IMR-90 (cell line): Measurements from ENCODE around the gene ITM2B.
A peak's percentile ranks its signal among the peaks of the same experiment; 100 is the strongest.

Experiments used
- BHLHE40 ChIP-seq: fragments of 150-350 bp; IDR thresholded peaks from 2 replicates; pipeline ENCODE4 v1.6.1; 2016; ENCODE audit warnings: mild to moderate bottlenecking, low read depth, low read length
- CEBPB ChIP-seq: IDR thresholded peaks from 2 replicates; pipeline ENCODE4 v1.6.1; 2012; ENCODE audit warnings: low read depth, low read length, improper control_type of control experiment
- CTCF ChIP-seq: conservative IDR thresholded peaks from 2 replicates; pipeline ENCODE4 v1.5.1; 2012; ENCODE audit warnings: mild to moderate bottlenecking, low read depth, low read length, improper control_type of control experiment
- ELK1 ChIP-seq: fragments of 150-350 bp; IDR thresholded peaks from 2 replicates; pipeline ENCODE4 v1.6.1; 2016; ENCODE audit warnings: low read depth, mild to moderate bottlenecking, low read length, moderate library complexity, borderline replicate concordance
- MAFK ChIP-seq: IDR thresholded peaks from 2 replicates; pipeline ENCODE4 v1.6.1; 2012; ENCODE audit warnings: low read depth, low read length, improper control_type of control experiment
- NFE2L2 ChIP-seq: fragments of 150-350 bp; IDR thresholded peaks from 2 replicates; pipeline ENCODE4 v1.6.1; 2016; ENCODE audit warnings: low read depth, mild to moderate bottlenecking, low read length
- POLR2A ChIP-seq: IDR thresholded peaks from 2 replicates; pipeline ENCODE4 v1.6.1; 2012; ENCODE audit warnings: mild to moderate bottlenecking, low read depth, low read length
- RAD21 ChIP-seq: IDR thresholded peaks from 2 replicates; pipeline ENCODE4 v1.6.1; 2012; ENCODE audit warnings: low read length, improper control_type of control experiment
- RFX5 ChIP-seq: IDR thresholded peaks from 2 replicates; pipeline ENCODE4 v1.8.0; 2012; ENCODE audit warnings: low read depth, mild to moderate bottlenecking, low read length, moderate library complexity
- SMC3 ChIP-seq: fragments of 150-350 bp; IDR thresholded peaks from 2 replicates; pipeline ENCODE4 v1.6.1; 2016; ENCODE audit warnings: low read depth, mild to moderate bottlenecking, antibody characterized with exemption, low read length, moderate library complexity
- USF2 ChIP-seq: fragments of 150-350 bp; IDR thresholded peaks from 2 replicates; pipeline ENCODE4 v1.6.1; 2017; ENCODE audit warnings: mild to moderate bottlenecking, antibody characterized with exemption, low read length, low read depth

GRCh38 chr13:48303359-48304142, 70.5 kb downstream of the ITM2B start, which contains the start of gene RB1:
- TF ChIP-seq CTCF (no peak), POLR2A (peak; percentile 90), ELK1 (no peak), RAD21 (no peak), NFE2L2 (peak; percentile 21; the same call in 1 of the 2 replicates), USF2 (no peak), RFX5 (no peak), SMC3 (no peak), CEBPB (no peak), BHLHE40 (no peak), MAFK (peak; percentile 14; the same call in 1 of the 2 replicates)
